IPS-20b (cell line): Measurements from ENCODE around the gene STXBP5L.
A peak's percentile ranks its signal among the peaks of the same experiment; 100 is the strongest.
"Not testable (repeated sequence)": the region's sequence is repeated elsewhere in the genome, so short reads cannot be mapped to it uniquely, and the experiment has no call there.

Source experiments
- H3K27ac ChIP-seq: one replicate; pipeline ENCODE4 v1.5.1; 2013; ENCODE audit warnings: low read length
- H3K27me3 ChIP-seq: 2 replicates; pipeline ENCODE4 v1.6.1; 2013; ENCODE audit warnings: mild to moderate bottlenecking, low read length, inconsistent platforms; ENCODE audit not compliant: insufficient read depth
- H3K36me3 ChIP-seq: 2 replicates; pipeline ENCODE4 v1.6.1; 2013; ENCODE audit warnings: low read depth, mild to moderate bottlenecking, inconsistent platforms, low read length, moderate library complexity; ENCODE audit not compliant: insufficient read depth
- H3K4me1 ChIP-seq: 2 replicates; pipeline ENCODE4 v1.6.1; 2013; ENCODE audit warnings: mild to moderate bottlenecking, control low read depth, inconsistent platforms, low read length, moderate library complexity; ENCODE audit not compliant: insufficient read depth
- H3K4me3 ChIP-seq: 2 replicates; pipeline ENCODE4 v1.5.1; 2013; ENCODE audit warnings: mild to moderate bottlenecking, low read length, inconsistent platforms
- H3K9ac ChIP-seq: 2 replicates; pipeline ENCODE4 v1.6.1; 2013; ENCODE audit warnings: low read depth, mild to moderate bottlenecking, inconsistent platforms, low read length, moderate library complexity
- H3K9me3 ChIP-seq: 2 replicates; pipeline ENCODE4 v1.6.1; 2013; ENCODE audit warnings: mild to moderate bottlenecking, low read depth, low read length, inconsistent platforms; ENCODE audit not compliant: insufficient read depth

Gene STXBP5L

DNA sequence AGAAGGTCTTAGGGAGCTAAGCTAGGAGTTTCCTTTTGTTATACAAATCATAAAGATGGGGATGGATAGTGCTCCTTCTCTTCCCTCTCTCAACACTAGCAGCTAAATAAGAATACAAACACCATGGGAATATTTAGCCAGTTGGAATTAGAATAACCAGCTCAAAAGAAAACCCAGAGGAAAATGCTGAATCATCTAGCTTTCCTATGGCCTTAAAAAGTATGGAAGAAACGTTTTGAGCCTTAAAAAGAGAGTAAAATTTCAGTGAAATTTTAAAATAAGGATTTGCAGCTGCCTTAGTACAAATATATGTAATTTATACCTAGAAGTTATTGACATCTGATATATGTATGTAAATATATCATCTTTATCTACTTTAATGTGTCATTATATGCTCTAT is 245.8 kb downstream of the STXBP5L start:
- Histone ChIP-seq H3K4me1 (peaks cover 29% of the 10 kb centered on the region), H3K9me3 (no peaks in the 10 kb centered on the region), H3K27ac (no peak overlapping the region), H3K27me3 (no peaks in the 10 kb centered on the region), H3K36me3 (no peaks in the 10 kb centered on the region), H3K9ac (peak overlapping the region; percentile 17; the same call in 1 of the 2 replicates), H3K4me3 (peak overlapping the region; percentile 6; the same call in 1 of the 2 replicates)

DNA sequence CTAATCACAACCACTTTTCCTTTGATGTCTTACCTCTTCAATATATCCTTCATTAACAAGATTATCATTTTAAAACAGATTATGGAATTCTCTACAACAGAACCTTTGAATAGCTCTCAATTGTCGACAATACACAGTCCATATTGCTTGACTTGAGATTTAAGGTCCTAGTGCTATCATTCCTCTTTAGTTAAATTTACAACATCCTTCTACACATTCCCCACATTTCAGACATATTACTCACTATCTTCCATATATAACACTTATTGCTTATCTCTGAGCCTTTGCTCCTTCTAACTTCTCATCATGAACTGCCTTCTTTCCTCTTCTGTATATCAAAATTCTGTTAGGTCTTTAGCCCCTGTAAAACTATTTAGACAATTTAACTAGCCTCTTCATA is 247.0 kb downstream of the STXBP5L start:
- Histone ChIP-seq H3K4me1 (peaks cover 29% of the 10 kb centered on the region), H3K27me3 (no peaks in the 10 kb centered on the region), H3K9me3 (no peaks in the 10 kb centered on the region), H3K27ac (no peak overlapping the region), H3K9ac (no peak overlapping the region), H3K36me3 (no peaks in the 10 kb centered on the region), H3K4me3 (no peak overlapping the region)

GRCh38 chr3:121165397-121165837 is 257.4 kb downstream of the STXBP5L start:
- Histone ChIP-seq H3K4me3 (no peak overlapping the region), H3K27me3 (no peaks in the 10 kb centered on the region), H3K9me3 (no peaks in the 10 kb centered on the region; the same call in 1 of the 2 replicates), H3K27ac (no peak overlapping the region), H3K9ac (no peak overlapping the region), H3K36me3 (no peaks in the 10 kb centered on the region), H3K4me1 (no peaks in the 10 kb centered on the region)

DNA sequence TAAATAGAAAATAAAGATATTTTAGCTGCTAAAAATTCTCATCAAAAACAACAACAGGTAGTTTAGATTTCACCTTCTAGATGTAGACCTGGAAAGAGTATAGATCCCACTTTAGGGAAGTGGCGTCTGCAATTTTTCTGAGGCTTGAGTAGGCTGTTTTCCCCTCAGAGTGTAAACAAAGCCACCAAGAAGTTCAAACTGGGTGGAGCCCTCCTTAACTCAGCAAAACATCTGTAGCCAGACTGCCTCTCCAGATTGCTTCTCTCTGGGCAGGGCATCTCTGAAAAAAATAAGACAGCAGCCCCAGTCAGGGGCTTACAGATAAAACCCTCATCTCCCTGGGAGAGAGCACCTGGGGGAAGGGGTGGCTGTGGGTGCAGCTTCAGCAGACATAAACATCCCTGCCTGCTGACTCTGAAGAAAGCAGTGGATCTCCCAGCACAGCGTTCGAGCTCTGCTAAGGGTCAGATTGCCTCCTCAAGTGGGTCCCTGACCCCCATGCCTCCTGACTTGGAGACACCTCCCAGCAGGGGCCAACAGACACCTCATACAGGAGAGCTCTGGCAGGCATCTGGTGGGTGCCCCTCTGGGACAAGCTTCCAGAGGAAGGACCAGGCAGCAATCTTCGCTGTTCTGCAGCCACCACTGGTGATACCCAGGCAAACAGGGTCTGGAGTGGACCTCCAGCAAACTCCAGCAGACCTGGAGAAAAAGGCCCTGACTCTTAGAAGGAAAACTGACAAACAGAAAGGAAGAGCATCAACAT is 259.6 kb downstream of the STXBP5L start:
- Histone ChIP-seq H3K36me3 (no peaks in the 10 kb centered on the region), H3K4me3 (no peak overlapping the region), H3K4me1 (no peaks in the 10 kb centered on the region), H3K9ac (no peak overlapping the region), H3K27ac (no peak overlapping the region), H3K27me3 (no peaks in the 10 kb centered on the region), H3K9me3 (no peaks in the 10 kb centered on the region; the same call in 1 of the 2 replicates)

DNA sequence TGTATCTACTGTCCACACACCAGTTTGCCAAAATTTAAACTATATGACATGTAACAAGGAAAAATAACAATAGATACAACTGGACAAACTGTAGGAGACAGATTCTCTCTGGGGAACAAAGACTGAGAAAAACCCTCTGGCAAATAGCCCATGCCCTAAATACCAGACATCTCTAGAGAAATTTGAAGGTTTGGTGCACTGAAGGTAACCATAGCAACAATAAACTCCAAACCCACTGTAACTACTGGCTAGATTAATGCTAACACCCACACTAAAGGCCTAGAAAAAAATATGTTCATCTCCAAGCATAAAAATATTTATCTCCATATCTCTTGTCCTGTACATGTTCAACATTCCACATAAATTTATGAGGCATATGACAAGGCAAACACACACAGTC is 267.1 kb downstream of the STXBP5L start:
- H3K27ac ChIP-seq = no peak overlapping the region
- H3K4me1 ChIP-seq = no peaks in the 10 kb centered on the region
- peaks cover 9% of the 10 kb centered on the region; the same call in 1 of the 2 replicates for H3K9me3 ChIP-seq
- no peak overlapping the region for H3K9ac ChIP-seq
- H3K36me3 ChIP-seq = no peaks in the 10 kb centered on the region
- H3K4me3 ChIP-seq = no peak overlapping the region
- H3K27me3 ChIP-seq = no peaks in the 10 kb centered on the region

GRCh38 chr3:121190626-121191025 is 282.6 kb downstream of the STXBP5L start:
- H3K9ac ChIP-seq, H3K27me3 ChIP-seq, H3K4me3 ChIP-seq, H3K9me3 ChIP-seq, H3K27ac ChIP-seq, H3K36me3 ChIP-seq, H3K4me1 ChIP-seq: not testable (repeated sequence)

DNA sequence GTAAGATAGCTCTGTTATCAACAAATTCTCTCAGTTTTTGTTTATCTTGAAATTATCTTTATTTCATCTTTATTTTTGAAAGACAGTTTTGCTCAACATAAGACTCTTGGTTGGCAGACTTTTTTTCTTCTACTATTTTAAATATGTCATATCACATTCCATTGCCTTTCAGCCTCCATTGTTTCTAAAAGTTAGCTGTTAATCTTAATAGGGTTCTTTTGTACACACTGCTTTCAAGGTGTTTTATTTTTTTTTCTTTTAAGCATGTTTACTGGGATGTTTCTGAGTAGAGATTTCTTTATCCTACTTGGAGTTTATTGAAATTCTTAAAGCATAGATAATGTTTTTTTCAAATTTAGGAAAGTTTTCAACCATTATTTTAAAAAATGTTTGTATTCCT is 294.6 kb downstream of the STXBP5L start:
- Histone ChIP-seq H3K27ac (no peak overlapping the region), H3K36me3 (no peaks in the 10 kb centered on the region), H3K4me3 (no peak overlapping the region), H3K9me3 (peaks cover 10% of the 10 kb centered on the region; the same call in 1 of the 2 replicates), H3K9ac (no peak overlapping the region), H3K4me1 (no peaks in the 10 kb centered on the region), H3K27me3 (no peaks in the 10 kb centered on the region)

DNA sequence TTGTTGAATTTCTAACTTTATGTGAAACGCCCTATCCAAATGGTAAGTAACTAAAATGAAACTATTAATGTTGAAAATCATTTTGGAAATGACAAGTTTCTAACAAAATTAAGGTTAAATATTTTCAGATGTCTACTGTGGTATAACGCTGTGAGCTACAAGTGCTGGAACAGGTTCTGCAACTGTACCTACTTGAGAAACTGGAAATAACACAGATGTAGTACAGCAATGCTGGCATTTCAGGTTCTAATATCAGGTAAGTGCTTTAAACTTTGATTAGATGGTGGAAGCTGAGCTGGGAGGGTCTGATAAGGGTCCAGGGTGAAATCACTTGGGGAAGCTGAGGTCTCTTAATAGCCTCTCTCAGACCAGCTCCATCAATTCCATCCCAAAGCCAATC is 315.1 kb downstream of the STXBP5L start:
- Histone ChIP-seq H3K27me3 (no peaks in the 10 kb centered on the region), H3K27ac (no peak overlapping the region), H3K36me3 (no peaks in the 10 kb centered on the region), H3K4me1 (no peaks in the 10 kb centered on the region), H3K9me3 (no peaks in the 10 kb centered on the region), H3K4me3 (no peak overlapping the region), H3K9ac (no peak overlapping the region)

DNA sequence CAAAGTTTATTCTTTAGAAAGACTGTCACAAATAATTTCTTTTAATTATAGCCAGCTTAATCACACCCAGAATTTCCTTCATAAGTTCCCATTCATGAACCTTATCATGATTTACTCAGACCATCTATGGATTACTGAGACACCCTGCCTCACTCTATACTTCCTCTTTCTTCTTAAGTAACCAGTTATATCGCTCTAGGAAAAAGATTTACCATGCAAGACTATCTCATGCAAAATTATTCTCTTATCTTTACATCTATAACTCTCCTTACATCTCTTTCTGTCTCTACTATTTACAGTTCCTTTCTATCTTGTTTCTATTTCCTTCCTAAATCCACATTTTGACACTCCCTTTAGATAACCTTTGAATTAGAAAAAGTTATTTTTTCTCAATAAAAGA is 321.0 kb downstream of the STXBP5L start:
- no peaks in the 10 kb centered on the region for H3K4me1 ChIP-seq
- no peaks in the 10 kb centered on the region for H3K36me3 ChIP-seq
- no peaks in the 10 kb centered on the region for H3K9me3 ChIP-seq
- no peak overlapping the region for H3K4me3 ChIP-seq
- H3K9ac ChIP-seq = no peak overlapping the region
- no peak overlapping the region for H3K27ac ChIP-seq
- H3K27me3 ChIP-seq = no peaks in the 10 kb centered on the region

DNA sequence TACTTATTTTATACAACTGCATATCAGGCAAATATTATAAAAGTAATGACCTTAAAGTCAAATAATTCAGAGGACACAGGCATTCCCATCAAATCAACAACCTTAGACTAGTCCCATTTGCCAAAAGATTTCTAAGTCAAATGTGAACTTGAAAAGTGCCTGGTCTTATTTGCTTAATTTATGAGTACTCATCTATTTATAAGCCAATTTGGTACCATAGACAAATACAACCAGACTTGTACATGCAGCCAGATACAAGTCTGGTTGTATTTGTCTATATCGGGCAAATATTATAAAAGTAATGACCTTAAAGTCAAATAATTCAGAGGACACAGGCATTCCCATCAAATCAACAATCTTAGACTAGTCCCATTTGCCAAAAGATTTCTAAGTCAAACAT is 322.2 kb downstream of the STXBP5L start:
- not testable (repeated sequence) for H3K9ac ChIP-seq, H3K27me3 ChIP-seq, H3K27ac ChIP-seq, H3K4me1 ChIP-seq, H3K36me3 ChIP-seq, H3K4me3 ChIP-seq, H3K9me3 ChIP-seq

DNA sequence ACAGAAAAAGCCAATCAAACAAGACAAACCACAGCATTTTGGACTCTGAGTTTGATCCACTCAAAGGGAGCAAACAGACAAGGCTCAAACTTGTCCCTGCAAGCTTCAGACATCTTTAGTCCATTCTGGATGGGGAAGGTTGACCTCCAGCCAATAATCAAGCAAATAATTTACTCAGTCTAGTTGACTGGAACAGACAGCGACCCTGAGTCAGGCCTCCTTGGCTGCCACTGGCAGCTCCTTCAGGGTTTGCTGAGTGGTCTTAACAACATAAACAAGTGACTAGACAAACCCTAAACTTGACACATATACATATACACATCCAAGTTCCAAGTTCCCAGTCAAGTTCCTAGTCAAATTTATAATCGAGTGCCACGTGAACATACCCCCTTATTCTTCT is 323.9 kb downstream of the STXBP5L start:
- no peaks in the 10 kb centered on the region for H3K4me1 ChIP-seq
- H3K9ac ChIP-seq = no peak overlapping the region
- no peak overlapping the region for H3K4me3 ChIP-seq
- no peaks in the 10 kb centered on the region for H3K9me3 ChIP-seq
- H3K27ac ChIP-seq = no peak overlapping the region
- H3K27me3 ChIP-seq = no peaks in the 10 kb centered on the region
- no peaks in the 10 kb centered on the region for H3K36me3 ChIP-seq
